HL-60 (cell line): ENCODE measurements around the gene DCAF10.

Experiments
- POLR2AphosphoS5 ChIP-seq: IDR thresholded peaks from 2 replicates; pipeline ENCODE4 v1.6.1; 2012; ENCODE audit warnings: low read depth
- TF ChIP-seq, protein P1 (sequence below): IDR thresholded peaks from one replicate; pipeline ENCODE4 v1.5.1; 2011; ENCODE audit warnings: low read length, control low read depth, inconsistent platforms; ENCODE audit not compliant: insufficient read depth
- TF ChIP-seq, protein P2 (sequence below): IDR thresholded peaks from 2 replicates; pipeline ENCODE4 v1.6.1; 2012; ENCODE audit warnings: low read depth; ENCODE audit not compliant: insufficient replicate concordance

DNA sequence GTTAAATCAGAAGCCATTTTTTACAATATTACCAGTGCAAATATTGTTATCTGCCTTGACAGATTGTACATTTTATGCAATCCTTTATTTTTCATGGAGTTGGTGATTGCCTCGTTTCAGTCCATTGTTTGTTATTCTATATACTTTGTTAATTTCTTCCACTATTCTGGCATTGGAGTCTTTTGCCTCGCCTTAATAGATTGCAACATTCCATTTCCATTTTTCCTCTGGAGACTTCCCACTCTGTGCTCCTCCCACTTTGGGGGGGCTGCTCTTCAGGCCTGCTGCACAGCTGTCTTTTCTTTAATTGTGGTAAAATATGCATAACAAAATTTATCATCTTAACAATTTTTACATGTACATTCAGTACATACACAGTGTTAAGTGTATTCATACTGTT is 4.4 kb upstream of the DCAF10 start:
- TF ChIP-seq, protein P1, sequence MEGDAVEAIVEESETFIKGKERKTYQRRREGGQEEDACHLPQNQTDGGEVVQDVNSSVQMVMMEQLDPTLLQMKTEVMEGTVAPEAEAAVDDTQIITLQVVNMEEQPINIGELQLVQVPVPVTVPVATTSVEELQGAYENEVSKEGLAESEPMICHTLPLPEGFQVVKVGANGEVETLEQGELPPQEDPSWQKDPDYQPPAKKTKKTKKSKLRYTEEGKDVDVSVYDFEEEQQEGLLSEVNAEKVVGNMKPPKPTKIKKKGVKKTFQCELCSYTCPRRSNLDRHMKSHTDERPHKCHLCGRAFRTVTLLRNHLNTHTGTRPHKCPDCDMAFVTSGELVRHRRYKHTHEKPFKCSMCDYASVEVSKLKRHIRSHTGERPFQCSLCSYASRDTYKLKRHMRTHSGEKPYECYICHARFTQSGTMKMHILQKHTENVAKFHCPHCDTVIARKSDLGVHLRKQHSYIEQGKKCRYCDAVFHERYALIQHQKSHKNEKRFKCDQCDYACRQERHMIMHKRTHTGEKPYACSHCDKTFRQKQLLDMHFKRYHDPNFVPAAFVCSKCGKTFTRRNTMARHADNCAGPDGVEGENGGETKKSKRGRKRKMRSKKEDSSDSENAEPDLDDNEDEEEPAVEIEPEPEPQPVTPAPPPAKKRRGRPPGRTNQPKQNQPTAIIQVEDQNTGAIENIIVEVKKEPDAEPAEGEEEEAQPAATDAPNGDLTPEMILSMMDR: no peak
- no peak for TF ChIP-seq POLR2AphosphoS5
- TF ChIP-seq, protein P2, sequence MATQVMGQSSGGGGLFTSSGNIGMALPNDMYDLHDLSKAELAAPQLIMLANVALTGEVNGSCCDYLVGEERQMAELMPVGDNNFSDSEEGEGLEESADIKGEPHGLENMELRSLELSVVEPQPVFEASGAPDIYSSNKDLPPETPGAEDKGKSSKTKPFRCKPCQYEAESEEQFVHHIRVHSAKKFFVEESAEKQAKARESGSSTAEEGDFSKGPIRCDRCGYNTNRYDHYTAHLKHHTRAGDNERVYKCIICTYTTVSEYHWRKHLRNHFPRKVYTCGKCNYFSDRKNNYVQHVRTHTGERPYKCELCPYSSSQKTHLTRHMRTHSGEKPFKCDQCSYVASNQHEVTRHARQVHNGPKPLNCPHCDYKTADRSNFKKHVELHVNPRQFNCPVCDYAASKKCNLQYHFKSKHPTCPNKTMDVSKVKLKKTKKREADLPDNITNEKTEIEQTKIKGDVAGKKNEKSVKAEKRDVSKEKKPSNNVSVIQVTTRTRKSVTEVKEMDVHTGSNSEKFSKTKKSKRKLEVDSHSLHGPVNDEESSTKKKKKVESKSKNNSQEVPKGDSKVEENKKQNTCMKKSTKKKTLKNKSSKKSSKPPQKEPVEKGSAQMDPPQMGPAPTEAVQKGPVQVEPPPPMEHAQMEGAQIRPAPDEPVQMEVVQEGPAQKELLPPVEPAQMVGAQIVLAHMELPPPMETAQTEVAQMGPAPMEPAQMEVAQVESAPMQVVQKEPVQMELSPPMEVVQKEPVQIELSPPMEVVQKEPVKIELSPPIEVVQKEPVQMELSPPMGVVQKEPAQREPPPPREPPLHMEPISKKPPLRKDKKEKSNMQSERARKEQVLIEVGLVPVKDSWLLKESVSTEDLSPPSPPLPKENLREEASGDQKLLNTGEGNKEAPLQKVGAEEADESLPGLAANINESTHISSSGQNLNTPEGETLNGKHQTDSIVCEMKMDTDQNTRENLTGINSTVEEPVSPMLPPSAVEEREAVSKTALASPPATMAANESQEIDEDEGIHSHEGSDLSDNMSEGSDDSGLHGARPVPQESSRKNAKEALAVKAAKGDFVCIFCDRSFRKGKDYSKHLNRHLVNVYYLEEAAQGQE: no peak
